Measurements from ENCODE around the gene SETSIP. TPM values are rescaled to one million over a fixed set of nuclear protein-coding genes. Genes with fewer than 3 reads are reported as not detected.
"Not testable (repeated sequence)": the region's sequence is repeated elsewhere in the genome, so short reads cannot be mapped to it uniquely, and the experiment has no call there.

The SETSIP gene
- total RNA-seq, 1 experiment from 2014 or later: 0.47 TPM

DNA sequence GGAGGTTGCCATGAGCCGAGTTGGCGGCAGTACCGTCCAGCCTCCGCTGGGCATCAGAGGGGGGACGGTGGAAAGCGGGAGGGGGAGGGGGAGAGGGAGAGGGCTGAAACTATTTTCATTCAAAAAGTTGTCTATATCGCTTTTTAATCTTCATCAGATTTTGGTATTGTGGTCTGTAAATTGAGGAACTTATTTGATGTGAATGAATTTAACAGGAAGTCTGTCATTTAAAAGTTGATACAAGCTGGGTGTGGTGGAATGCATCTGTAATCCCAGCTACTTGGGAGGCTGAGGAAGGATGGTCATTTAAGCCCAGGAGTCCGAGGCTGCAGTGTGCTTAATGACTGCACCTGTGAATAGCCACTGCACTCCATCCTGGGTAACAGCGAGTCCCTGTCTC lies 48.4 kb downstream of the SETSIP start:
- ChIA-PET CTCF (no interaction called here), POLR2A (ENCODE audit: low non-redundant PET) (no interaction called here)
- Histone ChIP-seq H3K4me1 (ENCODE audit: insufficient read depth, low read length, poor library complexity, severe bottlenecking) (peaks cover 7% of the 10 kb centered on the region), H3K9me3 (ENCODE audit: low read depth, low read length, poor library complexity, severe bottlenecking) (peaks cover under 1% of the 10 kb centered on the region), H3K4me3 (ENCODE audit: low read depth, low read length, poor library complexity, severe bottlenecking) (no peak overlapping the region), H3K27me3 (replicated peaks; ENCODE audit: insufficient read depth, low read depth, low read length, poor library complexity) (no peaks in the 10 kb centered on the region), H3K36me3 (ENCODE audit: insufficient read depth, low read length, poor library complexity, severe bottlenecking) (no peaks in the 10 kb centered on the region), H3K27ac (ENCODE audit: low read depth, low read length, poor library complexity, severe bottlenecking) (no peak overlapping the region)
- intact Hi-C loops (cut with micrococcal nuclease; ENCODE audit: unreplicated experiment): no loop called here
- no peak for DNase-seq (ENCODE audit: low spot score)
- no TSS peak for BruUV-seq (replicated peaks)
- TF ChIP-seq, protein P1, sequence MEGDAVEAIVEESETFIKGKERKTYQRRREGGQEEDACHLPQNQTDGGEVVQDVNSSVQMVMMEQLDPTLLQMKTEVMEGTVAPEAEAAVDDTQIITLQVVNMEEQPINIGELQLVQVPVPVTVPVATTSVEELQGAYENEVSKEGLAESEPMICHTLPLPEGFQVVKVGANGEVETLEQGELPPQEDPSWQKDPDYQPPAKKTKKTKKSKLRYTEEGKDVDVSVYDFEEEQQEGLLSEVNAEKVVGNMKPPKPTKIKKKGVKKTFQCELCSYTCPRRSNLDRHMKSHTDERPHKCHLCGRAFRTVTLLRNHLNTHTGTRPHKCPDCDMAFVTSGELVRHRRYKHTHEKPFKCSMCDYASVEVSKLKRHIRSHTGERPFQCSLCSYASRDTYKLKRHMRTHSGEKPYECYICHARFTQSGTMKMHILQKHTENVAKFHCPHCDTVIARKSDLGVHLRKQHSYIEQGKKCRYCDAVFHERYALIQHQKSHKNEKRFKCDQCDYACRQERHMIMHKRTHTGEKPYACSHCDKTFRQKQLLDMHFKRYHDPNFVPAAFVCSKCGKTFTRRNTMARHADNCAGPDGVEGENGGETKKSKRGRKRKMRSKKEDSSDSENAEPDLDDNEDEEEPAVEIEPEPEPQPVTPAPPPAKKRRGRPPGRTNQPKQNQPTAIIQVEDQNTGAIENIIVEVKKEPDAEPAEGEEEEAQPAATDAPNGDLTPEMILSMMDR (conservative IDR thresholded peaks at IDR 0.05; ENCODE audit: low read depth, low read length): no peak
- no peak for TF ChIP-seq EZH2 (IDR thresholded peaks at IDR 0.05; ENCODE audit: borderline replicate concordance, low read depth, low read length, poor library complexity, severe bottlenecking)

DNA sequence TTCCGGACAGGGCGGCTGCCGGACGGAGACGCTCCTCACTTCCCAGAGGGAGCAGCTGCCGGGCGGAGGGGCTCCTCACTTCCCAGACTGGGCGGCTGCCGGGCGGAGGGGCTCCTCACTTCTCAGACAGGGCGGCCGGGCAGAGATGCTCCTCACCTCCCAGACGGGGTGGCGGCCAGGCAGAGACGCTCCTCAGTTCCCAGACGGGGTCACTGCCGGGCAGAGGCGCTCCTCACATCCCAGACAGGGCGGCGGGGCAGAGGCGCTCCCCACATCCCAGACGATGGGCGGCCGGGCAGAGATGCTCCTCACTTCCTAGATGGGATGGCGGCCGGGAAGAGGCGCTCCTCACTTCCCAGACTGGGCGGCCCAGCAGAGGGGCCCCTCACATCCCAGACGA lies 49.2 kb downstream of the SETSIP start:
- H3K9me3 ChIP-seq (ENCODE audit: low read depth, low read length, poor library complexity, severe bottlenecking); CTCF ChIA-PET: not testable (repeated sequence)

More for the DNA sequence above, 49.2 kb downstream of the SETSIP start:
- BruUV-seq (replicated peaks); H3K27me3 ChIP-seq (replicated peaks; ENCODE audit: insufficient read depth, low read depth, low read length, poor library complexity); H3K27ac ChIP-seq (ENCODE audit: low read depth, low read length, poor library complexity, severe bottlenecking); POLR2A ChIA-PET (ENCODE audit: low non-redundant PET); intact Hi-C loops (cut with micrococcal nuclease; ENCODE audit: unreplicated experiment); H3K36me3 ChIP-seq (ENCODE audit: insufficient read depth, low read length, poor library complexity, severe bottlenecking); H3K4me1 ChIP-seq (ENCODE audit: insufficient read depth, low read length, poor library complexity, severe bottlenecking); DNase-seq (ENCODE audit: low spot score); H3K4me3 ChIP-seq (ENCODE audit: low read depth, low read length, poor library complexity, severe bottlenecking): not testable (repeated sequence)

Other genes starting within 250 kb of the SETSIP start
- 3.1 and 4.0 TPM in 2 replicates for gene TGFBR3, start 189.3 kb downstream of the SETSIP start, total RNA-seq (2021)
- gene BRDT, start 126.0 kb downstream of the SETSIP start, total RNA-seq (2021): not detected in 2 replicates
- gene EPHX4, start 45.4 kb downstream of the SETSIP start, total RNA-seq (2021): 0.64 and 0.85 TPM in 2 replicates
- 1.4 and 3.1 TPM in 2 replicates for gene BTBD8, start 4.9 kb upstream of the SETSIP start, total RNA-seq (2021)
- gene C1orf146, start 142.5 kb upstream of the SETSIP start, total RNA-seq (2021): not detected in 2 replicates
- 25.6 and 27.3 TPM in 2 replicates for gene GLMN, start 223.6 kb upstream of the SETSIP start, total RNA-seq (2021)
- 31.8 and 31.9 TPM in 2 replicates for gene RPAP2, start 223.6 kb upstream of the SETSIP start, total RNA-seq (2021)